Lung (tissue), 16 donors: ENCODE data around the gene PMPCA. TPM values are rescaled to one million over a fixed set of nuclear protein-coding genes. Genes with fewer than 3 reads are reported as not detected.

ENCODE experiments used
- ATAC-seq: fragments of 200-7000 bp; cut with Tn5 transposase; one replicate; pipeline ENCODE4 v1.9.1; 2020; ENCODE audit warnings: moderate number of reproducible peaks; ENCODE audit not compliant: insufficient read depth, low FRiP score
- DNase-seq, 3 donors: peaks; one replicate each; pipeline ENCODE4 v3.0.0-alpha.2; 2013 to 2017
- H3K27ac ChIP-seq, 2 donors: one replicate each; pipeline ENCODE4 v1.5.1; 2013; ENCODE audit warnings: mild to moderate bottlenecking in 2 of 2, moderate library complexity in 2 of 2, control low read depth in 1 of 2, inconsistent platforms in 1 of 2, low read depth in 1 of 2, low read length in 1 of 2
- H3K27me3 ChIP-seq, 3 donors: one replicate each; pipeline ENCODE4 v1.5.1; 2013; ENCODE audit warnings: low read length in 2 of 3; ENCODE audit not compliant: control insufficient read depth in 3 of 3, insufficient read depth in 3 of 3
- H3K36me3 ChIP-seq, 4 donors: one replicate each; pipeline ENCODE4 v1.5.1; 2013; ENCODE audit warnings: low read length in 4 of 4, mild to moderate bottlenecking in 1 of 4, moderate library complexity in 1 of 4; ENCODE audit not compliant: control insufficient read depth in 4 of 4, insufficient read depth in 4 of 4
- H3K4me1 ChIP-seq, 5 donors: one replicate each; pipeline ENCODE4 v1.5.1; 2013; ENCODE audit warnings: low read length in 5 of 5, mild to moderate bottlenecking in 2 of 5, moderate library complexity in 1 of 5; ENCODE audit not compliant: control insufficient read depth in 5 of 5, insufficient read depth in 5 of 5
- H3K4me3 ChIP-seq: one replicate; pipeline ENCODE4 v1.5.1; 2013; ENCODE audit warnings: mild to moderate bottlenecking, control low read depth, moderate library complexity
- H3K9ac ChIP-seq, 2 donors: one replicate each; pipeline ENCODE4 v1.5.1; 2013; ENCODE audit warnings: low read length in 2 of 2, control low read depth in 1 of 2; ENCODE audit not compliant: insufficient read depth in 1 of 2
- H3K9me3 ChIP-seq, 4 donors: one replicate each; pipeline ENCODE4 v1.5.1; 2013; ENCODE audit warnings: low read length in 3 of 4, mild to moderate bottlenecking in 1 of 4, moderate library complexity in 1 of 4; ENCODE audit not compliant: control insufficient read depth in 4 of 4, insufficient read depth in 3 of 4
- WGBS, 2 donors: extraction: QIAGEN DNeasy Blood & Tissue Kit; methylation state at CpG; one replicate each; pipeline ENCODE4 v1.1.7; 2013; 5-methylcytosine and 5-hydroxymethylcytosine counted together
- long read RNA-seq, 5 donors: transcript quantifications; one replicate each; lab custom pipeline, GENCODE V29; 2026
- polyA plus RNA-seq, 2 donors: library from polyadenylated mRNA; stranded (reverse); fragments of 200-250 nt; gene quantifications; one replicate each; pipeline ENCODE4 v1.2.1, GENCODE V29; 2013
- total RNA-seq, 2 donors: library from RNA; depleted of rRNA in 1 of 2; stranded (reverse); fragments of >200 nt in 1 of 2; gene quantifications; one replicate each; pipeline ENCODE4 v1.2.1, GENCODE V29; 2014 to 2021
- TF ChIP-seq, protein P1 (sequence below): IDR thresholded peaks from 2 replicates; pipeline ENCODE4 v1.5.1; 2012; ENCODE audit warnings: mild to moderate bottlenecking; ENCODE audit errors: control extremely low read depth, extremely low read depth
- donor health status: control.
- donor health status: control.
- donor health status: Bipolar disorder and iron deficiency.
- donor health status: healthy.
- donor health status: DM: yes; HTN: yes; CAD: no.

PMPCA gene, protein sequence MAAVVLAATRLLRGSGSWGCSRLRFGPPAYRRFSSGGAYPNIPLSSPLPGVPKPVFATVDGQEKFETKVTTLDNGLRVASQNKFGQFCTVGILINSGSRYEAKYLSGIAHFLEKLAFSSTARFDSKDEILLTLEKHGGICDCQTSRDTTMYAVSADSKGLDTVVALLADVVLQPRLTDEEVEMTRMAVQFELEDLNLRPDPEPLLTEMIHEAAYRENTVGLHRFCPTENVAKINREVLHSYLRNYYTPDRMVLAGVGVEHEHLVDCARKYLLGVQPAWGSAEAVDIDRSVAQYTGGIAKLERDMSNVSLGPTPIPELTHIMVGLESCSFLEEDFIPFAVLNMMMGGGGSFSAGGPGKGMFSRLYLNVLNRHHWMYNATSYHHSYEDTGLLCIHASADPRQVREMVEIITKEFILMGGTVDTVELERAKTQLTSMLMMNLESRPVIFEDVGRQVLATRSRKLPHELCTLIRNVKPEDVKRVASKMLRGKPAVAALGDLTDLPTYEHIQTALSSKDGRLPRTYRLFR
- total RNA-seq (10 to 100 TPM; 26.5 to 44.0 TPM), polyA plus RNA-seq (10 to 100 TPM; 36.9 to 46.7 TPM)
- long read RNA-seq, donor 1, transcript PMPCA-201 (13 exons, 2,174 nt): major isoform, 14 of 37 reads
- long read RNA-seq, donor 1, partial matches to known transcripts: 18 of 37 reads
- long read RNA-seq, donor 1, other reads (novel, unspliced or antisense): 0 of 37 reads
- long read RNA-seq, donor 2, partial matches to known transcripts: 10 of 15 reads
- long read RNA-seq, donor 2, other reads (novel, unspliced or antisense): 0 of 15 reads
- long read RNA-seq, donor 3, partial matches to known transcripts: 11 of 17 reads
- long read RNA-seq, donor 3, other reads (novel, unspliced or antisense): 0 of 17 reads
- long read RNA-seq, donor 4, partial matches to known transcripts: 0 of 4 reads
- long read RNA-seq, donor 4, other reads (novel, unspliced or antisense): 0 of 4 reads
- long read RNA-seq, donor 5, transcript PMPCA-201 (13 exons, 2,174 nt): major isoform, 15 of 33 reads
- long read RNA-seq, donor 5, partial matches to known transcripts: 13 of 33 reads
- long read RNA-seq, donor 5, other reads (novel, unspliced or antisense): 0 of 33 reads

DNA sequence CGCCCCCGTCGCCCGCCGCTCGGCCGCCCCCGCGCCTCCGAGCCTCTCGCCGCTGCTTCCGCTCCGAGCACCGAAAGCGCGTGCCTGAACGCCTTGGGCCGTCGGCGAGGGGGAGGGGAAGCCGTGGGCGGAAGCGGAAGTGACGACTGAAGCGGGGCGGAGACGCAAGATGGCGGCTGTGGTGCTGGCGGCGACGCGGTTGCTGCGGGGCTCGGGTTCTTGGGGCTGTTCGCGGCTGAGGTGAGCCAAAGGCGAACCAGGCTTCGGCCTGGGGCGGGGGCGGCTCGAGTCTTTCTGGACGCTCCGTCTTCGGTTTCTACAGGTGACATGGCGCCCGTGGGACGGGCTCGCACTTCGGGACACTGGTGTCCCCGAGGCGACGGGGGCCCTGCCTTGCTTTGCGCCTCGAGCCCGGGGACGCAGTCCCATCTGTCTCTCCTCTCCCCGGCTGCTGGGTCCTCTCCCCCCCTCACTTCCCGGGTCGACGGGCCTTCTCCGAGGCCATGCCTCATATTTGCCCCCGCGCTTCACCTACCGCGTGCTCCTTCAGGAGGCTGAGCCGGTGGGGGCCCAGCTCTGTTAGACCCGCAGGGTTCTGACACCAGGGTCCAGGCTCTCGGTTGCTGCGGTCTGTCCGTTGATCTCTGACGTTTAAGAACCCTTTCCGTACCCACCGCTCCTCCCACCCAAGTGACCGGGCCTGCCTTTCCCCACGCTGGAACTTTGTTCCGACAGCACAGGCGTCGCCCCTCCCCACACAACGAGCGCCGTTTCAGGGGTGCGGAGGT, at the start of gene PMPCA, which contains the start of gene ENTR1:
TSS of gene PMPCA (plus strand) at position 159 of the 788 bp plus-strand sequence. CDS start at position 170, 11 bp downstream.
TSS of gene ENTR1 (minus strand) at position 115 of the 788 bp plus-strand sequence. CDS start 217 bp downstream, outside the sequence.
- H3K4me1 ChIP-seq: peaks cover 0 to 19% (median 8%) of the 10 kb centered on the region in 5 donors
- peak within 1 kb of the TSS; percentile 66 to 74 for H3K9ac ChIP-seq
- no peaks in the 10 kb centered on the region for H3K9me3 ChIP-seq
- H3K4me3 ChIP-seq: peak within 1 kb of the TSS; percentile 82
- peaks cover 5 to 38% (median 30%) of the 10 kb centered on the region in 4 donors for H3K36me3 ChIP-seq
- TF ChIP-seq, protein P1, sequence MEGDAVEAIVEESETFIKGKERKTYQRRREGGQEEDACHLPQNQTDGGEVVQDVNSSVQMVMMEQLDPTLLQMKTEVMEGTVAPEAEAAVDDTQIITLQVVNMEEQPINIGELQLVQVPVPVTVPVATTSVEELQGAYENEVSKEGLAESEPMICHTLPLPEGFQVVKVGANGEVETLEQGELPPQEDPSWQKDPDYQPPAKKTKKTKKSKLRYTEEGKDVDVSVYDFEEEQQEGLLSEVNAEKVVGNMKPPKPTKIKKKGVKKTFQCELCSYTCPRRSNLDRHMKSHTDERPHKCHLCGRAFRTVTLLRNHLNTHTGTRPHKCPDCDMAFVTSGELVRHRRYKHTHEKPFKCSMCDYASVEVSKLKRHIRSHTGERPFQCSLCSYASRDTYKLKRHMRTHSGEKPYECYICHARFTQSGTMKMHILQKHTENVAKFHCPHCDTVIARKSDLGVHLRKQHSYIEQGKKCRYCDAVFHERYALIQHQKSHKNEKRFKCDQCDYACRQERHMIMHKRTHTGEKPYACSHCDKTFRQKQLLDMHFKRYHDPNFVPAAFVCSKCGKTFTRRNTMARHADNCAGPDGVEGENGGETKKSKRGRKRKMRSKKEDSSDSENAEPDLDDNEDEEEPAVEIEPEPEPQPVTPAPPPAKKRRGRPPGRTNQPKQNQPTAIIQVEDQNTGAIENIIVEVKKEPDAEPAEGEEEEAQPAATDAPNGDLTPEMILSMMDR: no peak
- DNase-seq (peak; percentile 90 to 95 (median 92)), ATAC-seq (peak; percentile 86)
- H3K27me3 ChIP-seq: no peaks in the 10 kb centered on the region
- WGBS, 2 donors: 0% methylated on average over 74 to 83 of the region's 83 CpGs
- peak within 1 kb of the TSS; percentile 88 to 94 for H3K27ac ChIP-seq

DNA sequence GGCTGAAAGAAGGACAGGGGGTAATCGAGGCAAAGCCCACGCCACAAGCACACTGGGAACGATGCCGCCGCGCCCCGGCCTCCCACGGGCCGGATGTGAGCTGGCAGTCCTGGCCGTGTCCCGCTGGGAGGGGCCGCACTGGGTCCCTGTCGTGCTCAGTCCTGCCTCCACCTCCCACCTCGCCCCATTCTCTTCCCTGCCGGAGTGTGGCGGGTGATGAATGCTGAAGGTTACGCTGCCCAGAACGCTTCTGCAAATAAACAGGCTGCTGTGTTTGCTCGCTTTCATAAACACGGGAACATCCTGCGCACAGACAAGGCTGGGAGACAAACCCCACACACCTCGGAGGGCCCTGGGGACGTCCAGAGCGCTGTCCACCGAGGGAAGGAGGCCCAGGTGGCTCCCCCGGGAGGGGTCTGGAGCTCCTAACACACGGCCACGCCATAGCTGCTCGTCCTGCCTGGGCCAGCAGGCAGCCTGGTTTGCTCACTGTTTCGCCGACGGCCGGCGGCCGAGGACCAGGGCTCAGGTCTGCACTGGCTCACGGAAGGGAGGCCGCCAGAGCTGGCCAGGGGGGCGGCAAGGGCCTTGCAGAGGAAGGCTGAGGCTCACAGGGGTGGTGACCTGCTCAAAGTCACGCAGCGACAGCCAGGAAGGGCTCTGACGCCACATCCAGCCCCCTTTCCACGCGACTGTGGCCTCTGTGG, 49.3 kb upstream of the PMPCA start:
- peak in 2 of 3 donors; percentile 63 to 68 for DNase-seq
- Histone ChIP-seq H3K36me3 (peaks cover 0 to 25% (median 2%) of the 10 kb centered on the region in 4 donors), H3K27me3 (no peaks in the 10 kb centered on the region), H3K27ac (peak overlapping the region in 1 of 2 donors; percentile 75), H3K4me1 (peaks cover 0 to 22% (median 11%) of the 10 kb centered on the region in 5 donors), H3K4me3 (no peak overlapping the region), H3K9me3 (no peaks in the 10 kb centered on the region), H3K9ac (no peak overlapping the region)
- 69 to 82% methylated on average over 43 of the region's 43 CpGs for WGBS, 2 donors
- ATAC-seq: no peak
- TF ChIP-seq, protein P1: no peak
